B cell (primary cell): ENCODE data around the gene C1QBP. TPM values are rescaled to one million over a fixed set of nuclear protein-coding genes. Genes with fewer than 3 reads are reported as not detected.

Experiments used
- ATAC-seq: fragments of 200-7000 bp; cut with Tn5 transposase; one replicate; pipeline ENCODE4 v1.10.0; 2021; ENCODE audit warnings: low read depth, mild to moderate bottlenecking, moderate number of reproducible peaks, moderate library complexity
- CTCF ChIA-PET: fragments of 350-600 bp; sonication (Branson Sonifier 250); formaldehyde crosslinking; loops from one replicate; lab custom pipeline; 2021; ENCODE audit warnings: antibody characterized with exemption, inconsistent platforms; lab: Charles Lee
- POLR2A ChIA-PET: fragments of 350-600 bp; sonication (Branson Sonifier 250); formaldehyde crosslinking; loops from one replicate; lab custom pipeline; 2021; ENCODE audit warnings: antibody characterized with exemption; lab: Charles Lee
- DNase-seq: peaks from one replicate; pipeline ENCODE4 v3.0.0; 2013
- H2AFZ ChIP-seq: 2 replicates; pipeline ENCODE4 v1.6.1; 2012; ENCODE audit warnings: mild to moderate bottlenecking, low read depth, low read length; ENCODE audit not compliant: insufficient read depth, poor library complexity, severe bottlenecking
- H3K27ac ChIP-seq, 2 donors: 1 replicate in 1 of 2; 2 replicates in 1 of 2; pipeline ENCODE4 v1.5.1; 2012 to 2013; ENCODE audit warnings: low read length in 2 of 2, mild to moderate bottlenecking in 2 of 2, moderate library complexity in 1 of 2
- H3K27me3 ChIP-seq, 4 experiments: fragments of 200-600 bp in 1 of 4; sonication (generic) in 1 of 4; replicated peaks in 1 of 4; 1 replicate in 2 of 4; 2 replicates in 2 of 4; pipeline versions ENCODE4 v1.6.1 to v1.7.0; 2013 to 2016; ENCODE audit warnings: low read length in 3 of 4, mild to moderate bottlenecking in 2 of 4, mixed read lengths in 1 of 4, moderate library complexity in 1 of 4; ENCODE audit not compliant: insufficient read depth in 4 of 4, control insufficient read depth in 3 of 4; ENCODE audit errors: control extremely low read depth in 1 of 4
- H3K36me3 ChIP-seq, 2 experiments: replicated peaks in 1 of 2; 1 replicate in 1 of 2; 2 replicates in 1 of 2; pipeline versions ENCODE4 v1.6.1 to v1.7.1; 2013; ENCODE audit warnings: low read length in 1 of 2; ENCODE audit not compliant: insufficient read depth in 2 of 2, control insufficient read depth in 1 of 2; ENCODE audit errors: control extremely low read depth in 1 of 2, extremely low read depth in 1 of 2
- H3K4me1 ChIP-seq, 2 donors: fragments of 200-600 bp in 1 of 2; sonication (generic) in 1 of 2; 1 replicate in 1 of 2; 2 replicates in 1 of 2; pipeline versions ENCODE4 v1.5.1 to v1.6.1; 2013 to 2017; ENCODE audit warnings: low read length in 2 of 2; ENCODE audit not compliant: control insufficient read depth in 2 of 2, insufficient read depth in 2 of 2
- H3K4me2 ChIP-seq: replicated peaks from 2 replicates; pipeline ENCODE3; 2012; ENCODE audit warnings: mild to moderate bottlenecking, low read depth, low read length; ENCODE audit not compliant: poor library complexity, severe bottlenecking
- H3K4me3 ChIP-seq, 5 experiments: fragments of 200-600 bp in 1 of 5; sonication (generic) in 1 of 5; 1 replicate in 3 of 5; 2 replicates in 2 of 5; pipeline versions ENCODE4 v1.5.1 to v1.7.0; 2011 to 2016; ENCODE audit warnings: low read length in 4 of 5, mild to moderate bottlenecking in 4 of 5, low read depth in 2 of 5, control low read depth in 1 of 5, moderate library complexity in 1 of 5; ENCODE audit not compliant: insufficient read depth in 1 of 5; ENCODE audit errors: control extremely low read depth in 1 of 5, extremely low read depth in 1 of 5
- H3K79me2 ChIP-seq: fragments of 200-600 bp; sonication (generic); one replicate; pipeline ENCODE4 v1.6.0; 2016; ENCODE audit warnings: low read length; ENCODE audit not compliant: control insufficient read depth, insufficient read depth
- H3K9ac ChIP-seq: fragments of 200-600 bp; sonication (generic); 2 replicates; pipeline ENCODE4 v1.6.1; 2017; ENCODE audit warnings: mild to moderate bottlenecking, low read length, moderate library complexity
- H3K9me3 ChIP-seq, 3 donors: one replicate each; pipeline versions ENCODE4 v1.6.1 to v1.7.1; 2013; ENCODE audit warnings: low read length in 2 of 3; ENCODE audit not compliant: control insufficient read depth in 2 of 3, insufficient read depth in 1 of 3; ENCODE audit errors: control extremely low read depth in 1 of 3
- H4K20me1 ChIP-seq: 2 replicates; pipeline ENCODE4 v1.6.0; 2012; ENCODE audit warnings: mild to moderate bottlenecking, low read length; ENCODE audit not compliant: insufficient read depth, control insufficient read depth, poor library complexity, severe bottlenecking
- H3K27ac Mint-ChIP-seq: one replicate; pipeline ENCODE4 v1.8.0; 2021; ENCODE audit warnings: mixed read lengths
- H3K27me3 Mint-ChIP-seq: one replicate; pipeline ENCODE4 v1.8.0; 2021; ENCODE audit warnings: mixed read lengths
- H3K4me1 Mint-ChIP-seq: one replicate; pipeline ENCODE4 v1.8.0; 2021; ENCODE audit warnings: mixed read lengths
- H3K4me3 Mint-ChIP-seq: one replicate; pipeline ENCODE4 v1.8.0; 2021; ENCODE audit warnings: mixed read lengths
- H3K9me3 Mint-ChIP-seq: one replicate; pipeline ENCODE4 v1.8.0; 2022; ENCODE audit warnings: mixed read lengths; ENCODE audit not compliant: insufficient read depth
- EZH2 ChIP-seq: IDR thresholded peaks from 2 replicates; pipeline ENCODE4 v1.6.1; 2012; ENCODE audit warnings: borderline replicate concordance, low read depth, mild to moderate bottlenecking, moderate library complexity, low read length; ENCODE audit not compliant: insufficient read depth, poor library complexity, severe bottlenecking
- WGBS: methylation state at CpG from one replicate; pipeline ENCODE4 v1.1.5; 2013; ENCODE audit warnings: missing lambda C conversion rate; ENCODE audit not compliant: insufficient coverage; 5-methylcytosine and 5-hydroxymethylcytosine counted together
- intact Hi-C: fragments of 100-400 bp; cut with micrococcal nuclease; formaldehyde crosslinking; loops from one replicate; pipeline ENCODE4 v1.10.0; 2022
- polyA plus RNA-seq: library from polyadenylated mRNA; depleted of rRNA; stranded (reverse); fragments of >200 nt; gene quantifications from 2 replicates; pipeline ENCODE4 v1.2.3, GENCODE V29; 2012
- total RNA-seq, 2 donors: library from RNA; stranded (reverse); fragments of 120-200 nt in 1 of 2; gene quantifications; 1 replicate in 1 of 2; 2 replicates in 1 of 2; pipeline versions ENCODE4 v1.2.3 to v1.2.4, GENCODE V29; 2013 to 2022
- TF ChIP-seq, protein P1 (sequence below): fragments of 200-600 bp; IDR thresholded peaks from one replicate; pipeline ENCODE4 v1.8.0; 2022; ENCODE audit warnings: antibody characterized with exemption, mild to moderate bottlenecking

The C1QBP gene
- total and polyA plus RNA-seq, 2 donors (not counting 1 experiment from before 2014, with no cell fraction given) = 60.3 to 62.2 TPM

DNA sequence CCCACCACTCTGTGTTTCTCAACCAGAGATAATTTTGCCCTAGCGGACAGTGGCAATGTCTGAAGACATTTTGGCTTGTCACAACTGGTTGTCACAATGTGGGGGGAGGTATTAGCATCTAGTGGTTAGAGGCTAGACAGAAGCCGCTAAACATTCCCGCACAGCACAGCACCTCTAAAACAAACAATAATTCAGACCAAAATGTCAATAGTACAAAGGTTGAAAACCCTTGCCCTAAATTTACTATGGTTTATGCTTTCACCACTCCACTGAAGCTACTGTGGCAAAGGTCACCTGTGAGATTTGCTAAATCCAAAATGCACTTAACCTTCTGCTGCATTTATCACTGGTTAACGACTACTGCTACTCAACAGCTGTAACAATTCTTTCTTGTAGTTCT is 33.6 kb downstream of the C1QBP start:
- H3K9ac ChIP-seq = no peak overlapping the region
- WGBS = 100% methylated on average over 2 of the region's 4 CpGs
- H2AFZ ChIP-seq = no peak overlapping the region
- no peak for TF ChIP-seq EZH2
- TF ChIP-seq, protein P1, sequence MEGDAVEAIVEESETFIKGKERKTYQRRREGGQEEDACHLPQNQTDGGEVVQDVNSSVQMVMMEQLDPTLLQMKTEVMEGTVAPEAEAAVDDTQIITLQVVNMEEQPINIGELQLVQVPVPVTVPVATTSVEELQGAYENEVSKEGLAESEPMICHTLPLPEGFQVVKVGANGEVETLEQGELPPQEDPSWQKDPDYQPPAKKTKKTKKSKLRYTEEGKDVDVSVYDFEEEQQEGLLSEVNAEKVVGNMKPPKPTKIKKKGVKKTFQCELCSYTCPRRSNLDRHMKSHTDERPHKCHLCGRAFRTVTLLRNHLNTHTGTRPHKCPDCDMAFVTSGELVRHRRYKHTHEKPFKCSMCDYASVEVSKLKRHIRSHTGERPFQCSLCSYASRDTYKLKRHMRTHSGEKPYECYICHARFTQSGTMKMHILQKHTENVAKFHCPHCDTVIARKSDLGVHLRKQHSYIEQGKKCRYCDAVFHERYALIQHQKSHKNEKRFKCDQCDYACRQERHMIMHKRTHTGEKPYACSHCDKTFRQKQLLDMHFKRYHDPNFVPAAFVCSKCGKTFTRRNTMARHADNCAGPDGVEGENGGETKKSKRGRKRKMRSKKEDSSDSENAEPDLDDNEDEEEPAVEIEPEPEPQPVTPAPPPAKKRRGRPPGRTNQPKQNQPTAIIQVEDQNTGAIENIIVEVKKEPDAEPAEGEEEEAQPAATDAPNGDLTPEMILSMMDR = no peak
- no peaks in the 10 kb centered on the region for H3K9me3 ChIP-seq
- H3K4me1 ChIP-seq = no peaks in the 10 kb centered on the region
- intact Hi-C loops = no loop called here
- no peak overlapping the region for H3K4me2 ChIP-seq
- CTCF ChIA-PET = no interaction called here
- no peaks in the 10 kb centered on the region for H3K9me3 Mint-ChIP-seq
- no peak for DNase-seq
- H3K27me3 Mint-ChIP-seq = no peaks in the 10 kb centered on the region
- H3K4me1 Mint-ChIP-seq = peaks cover 10% of the 10 kb centered on the region
- no peak for ATAC-seq
- peaks cover 77% of the 10 kb centered on the region for H3K79me2 ChIP-seq
- no peak overlapping the region for H3K4me3 Mint-ChIP-seq
- no peaks in the 10 kb centered on the region for H3K27me3 ChIP-seq
- H3K27ac Mint-ChIP-seq = no peak overlapping the region
- H4K20me1 ChIP-seq = peaks cover 68% of the 10 kb centered on the region
- H3K27ac ChIP-seq = no peak overlapping the region
- H3K4me3 ChIP-seq = no peak overlapping the region
- POLR2A ChIA-PET = interaction anchor here (0.6 kb wide), 1 partner anchor 70 kb away, joined by 5 read pairs; no protein-coding TSS in a partner anchor
- H3K36me3 ChIP-seq = peaks cover 44 to 91% of the 10 kb centered on the region in 2 experiments

DNA sequence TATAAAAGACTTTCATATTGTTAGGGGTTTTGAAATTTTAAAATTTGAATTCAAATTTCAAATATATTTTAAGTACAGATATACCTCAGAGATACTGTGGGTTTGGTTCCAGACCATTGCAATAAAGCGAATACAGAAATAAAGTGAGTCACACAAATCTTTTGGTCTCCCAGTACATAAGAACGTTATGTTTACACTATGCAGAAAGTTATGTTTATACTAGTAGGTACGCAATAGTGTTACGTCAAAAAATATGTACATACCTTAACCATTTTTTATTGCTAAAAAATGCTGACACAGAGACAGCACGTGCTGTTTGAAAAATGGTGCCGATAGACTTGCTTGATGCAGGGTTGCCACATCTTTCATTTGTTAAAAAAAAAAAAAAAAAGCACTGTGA is 39.2 kb downstream of the C1QBP start:
- no peaks in the 10 kb centered on the region for H3K9me3 Mint-ChIP-seq
- H3K27me3 ChIP-seq = no peaks in the 10 kb centered on the region
- no peaks in the 10 kb centered on the region for H3K4me1 ChIP-seq
- H3K4me3 Mint-ChIP-seq = no peak overlapping the region
- no peak for DNase-seq
- peaks cover 23 to 82% of the 10 kb centered on the region in 2 experiments for H3K36me3 ChIP-seq
- peaks cover 3% of the 10 kb centered on the region for H3K4me1 Mint-ChIP-seq
- no peak overlapping the region for H2AFZ ChIP-seq
- intact Hi-C loops = no loop called here
- WGBS = no CpG with 5 or more reads among the region's 6 CpGs
- H3K4me3 ChIP-seq = no peak overlapping the region
- H3K27ac ChIP-seq = no peak overlapping the region
- H3K27ac Mint-ChIP-seq = no peak overlapping the region
- TF ChIP-seq, protein P1 = no peak
- TF ChIP-seq EZH2 = no peak
- H4K20me1 ChIP-seq = peaks cover 29% of the 10 kb centered on the region
- no peak overlapping the region for H3K9ac ChIP-seq
- no peak for ATAC-seq
- ChIA-PET POLR2A (interaction anchor here (0.7 kb wide), 1 partner anchor 14 kb away, joined by 10 read pairs; no protein-coding TSS in a partner anchor), CTCF (no interaction called here)
- H3K9me3 ChIP-seq = peaks cover 0 to 2% (median 0%) of the 10 kb centered on the region in 3 donors
- no peaks in the 10 kb centered on the region for H3K27me3 Mint-ChIP-seq
- no peak overlapping the region for H3K4me2 ChIP-seq
- H3K79me2 ChIP-seq = peaks cover 32% of the 10 kb centered on the region
